ENCODE data around the gene TANK. TPM values are rescaled to one million over a fixed set of nuclear protein-coding genes. Genes with fewer than 3 reads are reported as not detected.
"Not testable (repeated sequence)": the region's sequence is repeated elsewhere in the genome, so short reads cannot be mapped to it uniquely, and the experiment has no call there.

The TANK gene
- total RNA-seq, 4 donors from 2014 or later = 34.8 to 83.7 (median 60.7) TPM

DNA sequence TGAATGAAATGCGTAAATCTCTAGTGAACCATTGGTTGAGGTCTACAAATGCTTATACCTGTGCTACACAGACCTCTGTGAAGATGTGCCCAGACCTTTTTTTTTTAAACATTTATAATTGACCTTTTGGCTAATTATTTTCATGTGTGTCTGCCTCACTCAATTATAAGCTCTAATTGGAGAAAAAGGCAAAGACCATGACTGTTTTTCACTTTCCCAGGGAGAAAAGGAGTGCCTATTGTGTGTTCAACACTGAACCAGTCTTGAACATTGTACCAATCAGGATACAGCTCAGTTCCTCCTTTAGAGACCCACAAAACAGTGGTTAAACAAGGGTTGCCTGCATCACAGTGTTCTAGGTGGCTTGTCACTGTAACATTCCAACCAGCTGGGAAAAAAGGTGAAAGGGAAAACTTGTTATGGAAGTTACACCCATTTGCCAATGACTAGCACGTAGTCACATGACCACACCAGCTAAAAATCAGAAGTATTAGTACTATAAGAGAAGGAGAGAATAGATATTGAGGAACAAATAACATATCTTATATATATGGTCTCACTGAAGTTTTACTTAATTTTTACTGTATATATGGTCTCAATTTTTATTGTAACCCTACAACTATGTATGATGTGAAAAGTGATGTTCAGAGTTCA is 13.4 kb downstream of the TANK start:
- DNase-seq = no peak
- intact Hi-C loops (cut with DNase I) = no loop called here
- Histone ChIP-seq H3K9me3 (no peaks in the 10 kb centered on the region), H3K27me3 (no peaks in the 10 kb centered on the region), H3K36me3 (peaks cover 0 to 23% (median 0%) of the 10 kb centered on the region in 3 donors), H3K4me1 (peaks cover 7 to 34% (median 13%) of the 10 kb centered on the region in 3 donors), H3K4me3 (no peak overlapping the region), H3K27ac (no peak overlapping the region)
- 97% methylated on average over 2 of the region's 2 CpGs for WGBS, 2 donors
- no peak for TF ChIP-seq POLR2A (IDR thresholded peaks at IDR 0.05)
- TF ChIP-seq CTCF (IDR thresholded peaks at IDR 0.05) = no peak

GRCh38 chr2:161177969-161178368 is 17.7 kb downstream of the TANK start:
- Histone ChIP-seq H3K27ac (no peak overlapping the region), H3K36me3 (peaks cover 0 to 59% (median 15%) of the 10 kb centered on the region in 3 donors), H3K9me3 (no peaks in the 10 kb centered on the region), H3K4me1 (no peaks in the 10 kb centered on the region), H3K27me3 (no peaks in the 10 kb centered on the region), H3K4me3 (no peak overlapping the region)
- WGBS, 2 donors = 36 to 44% methylated on average over 1 of the region's 1 CpG
- no peak for TF ChIP-seq CTCF (IDR thresholded peaks at IDR 0.05)
- TF ChIP-seq POLR2A (IDR thresholded peaks at IDR 0.05) = no peak
- intact Hi-C loops (cut with DNase I) = no loop called here
- no peak for DNase-seq

- 68 to 92% methylated on average over 4 of the region's 4 CpGs for WGBS, 2 donors
- H3K27me3 ChIP-seq = no peaks in the 10 kb centered on the region
- peaks cover 0 to 64% (median 15%) of the 10 kb centered on the region in 3 donors for H3K36me3 ChIP-seq
- no peak for TF ChIP-seq POLR2A (IDR thresholded peaks at IDR 0.05)
- no peak for TF ChIP-seq CTCF (IDR thresholded peaks at IDR 0.05)
- no peak overlapping the region for H3K27ac ChIP-seq
- H3K4me3 ChIP-seq = no peak overlapping the region
- H3K4me1 ChIP-seq = no peaks in the 10 kb centered on the region
- no peak for DNase-seq
- H3K9me3 ChIP-seq = no peaks in the 10 kb centered on the region
- intact Hi-C loops (cut with DNase I) = no loop called here
Measured at GRCh38 chr2:161178756-161179155, 18.5 kb downstream of the TANK start.

- no peak for DNase-seq
- intact Hi-C loops (cut with DNase I) = no loop called here
- H3K9me3 ChIP-seq = no peaks in the 10 kb centered on the region
- H3K27ac ChIP-seq = no peak overlapping the region
- peaks cover 0 to 60% (median 0%) of the 10 kb centered on the region in 3 donors for H3K36me3 ChIP-seq
- H3K27me3 ChIP-seq = no peaks in the 10 kb centered on the region
- no peak overlapping the region for H3K4me3 ChIP-seq
- TF ChIP-seq POLR2A (IDR thresholded peaks at IDR 0.05) = no peak
- no peak for TF ChIP-seq CTCF (IDR thresholded peaks at IDR 0.05)
- no peaks in the 10 kb centered on the region for H3K4me1 ChIP-seq
Measured at GRCh38 chr2:161190050-161190449, 29.8 kb downstream of the TANK start.

- H3K4me1 ChIP-seq; H3K4me3 ChIP-seq; intact Hi-C loops (cut with DNase I); H3K27ac ChIP-seq; H3K27me3 ChIP-seq; DNase-seq; H3K9me3 ChIP-seq: not testable (repeated sequence)
- H3K36me3 ChIP-seq = peaks cover 0 to 66% (median 0%) of the 10 kb centered on the region in 3 donors
- 91 to 95% methylated on average over 4 of the region's 4 CpGs for WGBS, 2 donors
Measured at GRCh38 chr2:161195602-161196001, 35.4 kb downstream of the TANK start.

Measured in esophagus squamous epithelium (tissue), 5 donors.